Left ventricle myocardium inferior (tissue), 1 donor: Measurements from ENCODE around the gene BAG3. TPM values are rescaled to one million over a fixed set of nuclear protein-coding genes. Genes with fewer than 3 reads are reported as not detected.

Experiments
- DNase-seq: peaks from one replicate; pipeline ENCODE4 v3.0.0-alpha.2; 2020
- H3K27ac ChIP-seq: fragments of 200-600 bp; replicated peaks from 2 replicates; pipeline ENCODE4 v1.8.0; 2021
- H3K27me3 ChIP-seq: fragments of 200-600 bp; 2 replicates; pipeline ENCODE4 v1.8.0; 2021; ENCODE audit warnings: low read depth
- H3K36me3 ChIP-seq: fragments of 200-600 bp; 2 replicates; pipeline ENCODE4 v1.8.0; 2021
- H3K4me1 ChIP-seq: fragments of 200-600 bp; 2 replicates; pipeline ENCODE4 v1.8.0; 2021
- H3K4me3 ChIP-seq: fragments of 200-600 bp; 2 replicates; pipeline ENCODE4 v1.8.0; 2021; ENCODE audit warnings: mild to moderate bottlenecking, moderate library complexity
- H3K9me3 ChIP-seq: fragments of 200-600 bp; replicated peaks from 2 replicates; pipeline ENCODE4 v1.8.0; 2021
- CTCF ChIP-seq: fragments of 200-600 bp; IDR thresholded peaks from 2 replicates; pipeline ENCODE4 v1.8.0; 2021; ENCODE audit warnings: antibody characterized with exemption, mild to moderate bottlenecking, borderline replicate concordance
- intact Hi-C: fragments of 100-400 bp; cut with micrococcal nuclease; formaldehyde crosslinking; loops from one replicate; pipeline ENCODE4 v1.11.0; 2022
- total RNA-seq: library from RNA; stranded (reverse); fragmentation: NEBNext Ultra II Directional; extraction: Animal tissue kit (Norgen Biotek cat#: 25700); gene quantifications from one replicate; pipeline ENCODE4 v1.2.1, GENCODE V29; 2021
- donor health status: DM: no; HTN: yes; CAD: no; lungs with severe emphysema.

BAG3 gene
- total RNA-seq, 1 donor from 2014 or later: 164 TPM

- no peak for TF ChIP-seq CTCF
- H3K27ac ChIP-seq: peak overlapping the region; percentile 98
- peaks cover 36% of the 10 kb centered on the region for H3K4me1 ChIP-seq
- peak overlapping the region; percentile 96 for H3K4me3 ChIP-seq
- intact Hi-C loops: no loop called here
- no peaks in the 10 kb centered on the region for H3K27me3 ChIP-seq
- H3K36me3 ChIP-seq: no peaks in the 10 kb centered on the region
- no peak for DNase-seq
- no peaks in the 10 kb centered on the region for H3K9me3 ChIP-seq
Measured at GRCh38 chr10:119724593-119725516, 73.7 kb downstream of the BAG3 start.

GRCh38 chr10:119725517-119725827, 74.3 kb downstream of the BAG3 start:
- no peaks in the 10 kb centered on the region for H3K27me3 ChIP-seq
- intact Hi-C loops: no loop called here
- H3K4me1 ChIP-seq: peaks cover 36% of the 10 kb centered on the region
- H3K27ac ChIP-seq: peak overlapping the region; percentile 98
- DNase-seq: no peak
- peaks cover 4% of the 10 kb centered on the region for H3K36me3 ChIP-seq
- no peak for TF ChIP-seq CTCF
- H3K9me3 ChIP-seq: no peaks in the 10 kb centered on the region
- H3K4me3 ChIP-seq: peak overlapping the region; percentile 96

GRCh38 chr10:119725828-119726675, 74.9 kb downstream of the BAG3 start, which contains the start of gene INPP5F:
TSS of gene INPP5F (plus strand) at chr10:119726050. CDS start at chr10:119726263, 213 bp downstream.
- Histone ChIP-seq H3K27me3 (no peaks in the 10 kb centered on the region), H3K36me3 (peaks cover 6% of the 10 kb centered on the region), H3K4me1 (peaks cover 36% of the 10 kb centered on the region), H3K4me3 (peak within 1 kb of the TSS; percentile 96), H3K27ac (peak within 1 kb of the TSS; percentile 98), H3K9me3 (no peaks in the 10 kb centered on the region)
- TF ChIP-seq CTCF: peak; percentile 54
- intact Hi-C loops: no loop called here
- peak; percentile 99 for DNase-seq

DNA sequence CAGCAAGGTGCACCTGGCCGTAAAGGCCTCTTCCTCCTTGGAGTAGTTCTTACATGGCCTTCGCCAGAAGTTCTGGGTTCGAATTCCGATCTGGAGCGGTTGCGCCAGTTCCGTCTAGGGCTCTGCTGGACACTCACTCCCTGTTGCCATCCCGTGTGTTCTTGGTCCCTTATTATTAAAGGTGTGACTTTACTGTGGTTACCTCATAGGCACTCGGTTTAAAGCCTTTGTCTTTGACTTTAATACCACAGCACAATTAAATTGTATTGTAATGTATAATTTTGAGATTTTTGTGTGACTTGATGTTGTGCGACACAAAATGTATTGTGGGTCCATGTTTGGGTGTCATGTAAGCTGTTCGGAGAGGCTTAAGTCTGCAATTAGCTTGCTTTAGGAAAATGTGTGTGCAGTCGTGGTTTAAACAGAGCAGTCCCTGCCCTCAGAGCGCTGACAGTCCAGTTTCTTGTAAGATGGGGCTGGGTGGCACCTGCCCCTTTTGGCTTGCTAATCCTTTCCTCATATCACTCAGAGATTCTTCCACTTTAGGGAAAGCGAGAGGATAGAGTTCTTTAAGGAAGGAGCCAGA, 75.6 kb downstream of the BAG3 start:
- intact Hi-C loops: no loop called here
- TF ChIP-seq CTCF: no peak
- H3K4me3 ChIP-seq: peak overlapping the region; percentile 96
- H3K27ac ChIP-seq: peak overlapping the region; percentile 98
- H3K9me3 ChIP-seq: no peaks in the 10 kb centered on the region
- no peaks in the 10 kb centered on the region for H3K27me3 ChIP-seq
- peaks cover 36% of the 10 kb centered on the region for H3K4me1 ChIP-seq
- H3K36me3 ChIP-seq: peaks cover 6% of the 10 kb centered on the region
- DNase-seq: no peak

Other genes with a start within 250 kb of the BAG3 start
- gene RGS10, start 108.7 kb upstream of the BAG3 start, total RNA-seq: 5.6 TPM
- gene TIAL1, start 54.4 kb upstream of the BAG3 start, total RNA-seq: 73.9 TPM
- 4.9 TPM for gene INPP5F, start 74.7 kb downstream of the BAG3 start, total RNA-seq
- gene MCMBP, start 221.5 kb downstream of the BAG3 start, total RNA-seq: 24.5 TPM
- gene SEC23IP, start 241.3 kb downstream of the BAG3 start, total RNA-seq: 27.9 TPM